IgD-negative memory B cell (primary cell): Measurements from ENCODE around the gene CELA2A. TPM values are rescaled to one million over a fixed set of nuclear protein-coding genes. Genes with fewer than 3 reads are reported as not detected.
"Not testable (repeated sequence)": the region's sequence is repeated elsewhere in the genome, so short reads cannot be mapped to it uniquely, and the experiment has no call there.

Experiments
- H3K27ac Mint-ChIP-seq, 3 donors: one replicate each; pipeline ENCODE4 v1.8.0; 2020 to 2022; ENCODE audit warnings: mild to moderate bottlenecking in 3 of 3, mixed read lengths in 3 of 3, moderate library complexity in 1 of 3
- H3K27me3 Mint-ChIP-seq: one replicate; pipeline ENCODE4 v1.8.0; 2021; ENCODE audit warnings: mixed read lengths
- H3K36me3 Mint-ChIP-seq: one replicate; pipeline ENCODE4 v1.8.0; 2020; ENCODE audit warnings: mild to moderate bottlenecking, mixed read lengths
- H3K4me1 Mint-ChIP-seq, 3 donors: one replicate each; pipeline ENCODE4 v1.8.0; 2020 to 2022; ENCODE audit warnings: mixed read lengths in 3 of 3, mild to moderate bottlenecking in 1 of 3
- H3K4me3 Mint-ChIP-seq, 4 donors: one replicate each; pipeline ENCODE4 v1.8.0; 2020 to 2022; ENCODE audit warnings: mild to moderate bottlenecking in 4 of 4, mixed read lengths in 4 of 4, moderate library complexity in 3 of 4
- H3K9me3 Mint-ChIP-seq, 3 donors: one replicate each; pipeline ENCODE4 v1.8.0; 2020 to 2021; ENCODE audit warnings: mixed read lengths in 3 of 3, mild to moderate bottlenecking in 1 of 3
- polyA plus RNA-seq: library from polyadenylated mRNA; unstranded; fragments of 300-500 nt; fragmentation: Illumina TruSeq; gene quantifications from one replicate; pipeline ENCODE4 v1.2.3, GENCODE V29; 2021

The CELA2A gene
- polyA plus RNA-seq, 1 donor from 2014 or later: not detected

GRCh38 chr1:15418806-15419515 is 37.6 kb upstream of the CELA2A start:
- Mint-ChIP-seq H3K9me3 (no peaks in the 10 kb centered on the region), H3K4me3 (no peak overlapping the region), H3K4me1 (peaks cover 31 to 34% (median 34%) of the 10 kb centered on the region in 3 donors), H3K27ac (peak overlapping the region in 1 of 3 donors; percentile 87), H3K27me3 (no peaks in the 10 kb centered on the region), H3K36me3 (peaks cover 3% of the 10 kb centered on the region)

DNA sequence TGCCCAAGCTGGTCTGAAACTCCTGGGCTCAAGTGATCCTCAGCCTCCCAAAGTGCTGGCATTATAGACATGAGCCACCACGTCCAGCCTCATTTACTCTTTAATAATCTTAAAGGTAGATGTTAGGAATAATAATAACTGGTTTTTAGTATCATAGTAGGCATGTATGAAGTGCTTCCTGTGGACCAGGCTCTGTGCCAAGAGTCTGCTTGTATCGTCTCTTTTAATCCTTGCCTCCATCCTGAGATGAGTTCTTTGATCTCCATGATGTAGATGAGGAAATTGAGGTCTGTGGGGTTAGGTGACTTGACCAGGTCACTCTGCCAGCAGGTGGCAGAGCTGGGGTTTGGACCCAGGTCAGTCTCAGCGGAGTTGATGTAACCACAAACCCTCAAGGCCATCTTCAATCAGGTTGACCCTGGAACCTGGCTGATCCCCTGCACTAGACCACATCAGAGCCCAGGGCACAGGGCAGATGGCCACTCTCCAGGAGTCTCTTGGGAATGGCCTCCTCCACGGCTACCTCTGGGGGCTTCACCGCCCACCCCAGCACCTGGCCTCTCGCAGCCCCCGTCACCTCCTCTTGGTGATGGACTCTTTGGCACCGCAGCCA is 35.6 kb upstream of the CELA2A start:
- peaks cover 18 to 21% (median 18%) of the 10 kb centered on the region in 3 donors for H3K4me1 Mint-ChIP-seq
- H3K27ac Mint-ChIP-seq: peak overlapping the region in 2 of 3 donors; percentile 63 to 95

GRCh38 chr1:15422871-15423270 is 33.7 kb upstream of the CELA2A start:
- H3K4me1 Mint-ChIP-seq: peaks cover 0 to 4% (median 2%) of the 10 kb centered on the region in 3 donors
- H3K36me3 Mint-ChIP-seq: peaks cover 5% of the 10 kb centered on the region
- H3K27ac Mint-ChIP-seq: peak overlapping the region in 1 of 3 donors; percentile 53
- no peaks in the 10 kb centered on the region for H3K27me3 Mint-ChIP-seq
- no peaks in the 10 kb centered on the region for H3K9me3 Mint-ChIP-seq
- no peak overlapping the region for H3K4me3 Mint-ChIP-seq

More for the DNA sequence above, 35.6 kb upstream of the CELA2A start:
- Mint-ChIP-seq H3K9me3 (no peaks in the 10 kb centered on the region), H3K36me3 (peaks cover 3% of the 10 kb centered on the region), H3K4me3 (peak overlapping the region in 1 of 4 donors; percentile 65), H3K27me3 (no peaks in the 10 kb centered on the region)

- Mint-ChIP-seq H3K27me3 (no peaks in the 10 kb centered on the region), H3K9me3 (no peaks in the 10 kb centered on the region), H3K36me3 (peaks cover 5% of the 10 kb centered on the region), H3K4me3 (peak overlapping the region in 1 of 4 donors; percentile 28), H3K27ac (peak overlapping the region in 1 of 3 donors; percentile 53), H3K4me1 (peaks cover 0 to 4% (median 1%) of the 10 kb centered on the region in 3 donors)
These were observed 33.0 kb upstream of the CELA2A start for GRCh38 chr1:15423355-15424077.

DNA sequence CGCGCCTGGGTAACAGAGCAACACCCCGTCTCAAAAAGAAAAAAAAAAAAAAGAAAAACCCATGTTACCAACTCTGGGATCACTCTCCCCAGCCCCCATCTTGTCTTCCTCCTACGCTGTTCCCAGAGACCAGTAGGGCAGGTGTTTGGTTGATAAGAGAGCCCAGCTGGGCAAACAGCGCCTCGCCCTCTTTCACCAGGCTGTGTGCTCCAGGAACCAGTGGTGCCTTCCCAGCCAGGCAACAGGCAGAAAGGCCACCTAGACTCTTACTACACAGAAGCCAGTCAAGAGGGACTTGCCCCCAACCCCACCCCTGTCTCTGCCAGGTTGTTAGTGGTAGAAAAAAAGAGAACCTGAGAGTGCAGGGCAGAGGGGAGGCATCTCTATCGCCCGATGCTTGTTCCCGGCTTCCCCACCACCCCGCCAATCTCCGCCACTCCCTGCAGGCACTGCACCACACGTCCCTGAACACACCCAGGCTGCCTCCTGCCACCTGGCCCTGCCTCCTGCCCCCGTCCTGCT is 32.3 kb upstream of the CELA2A start:
- Mint-ChIP-seq H3K9me3 (no peaks in the 10 kb centered on the region), H3K27me3 (no peaks in the 10 kb centered on the region), H3K36me3 (peaks cover 5% of the 10 kb centered on the region), H3K4me3 (no peak overlapping the region), H3K4me1 (peaks cover 0 to 4% (median 0%) of the 10 kb centered on the region in 3 donors), H3K27ac (peak overlapping the region in 2 of 3 donors; percentile 12 to 34)

GRCh38 chr1:15424981-15425380 is 31.6 kb upstream of the CELA2A start:
- Mint-ChIP-seq H3K9me3 (no peaks in the 10 kb centered on the region), H3K27me3 (no peaks in the 10 kb centered on the region), H3K4me1 (peaks cover 0 to 4% (median 0%) of the 10 kb centered on the region in 3 donors), H3K27ac (peak overlapping the region in 1 of 3 donors; percentile 32), H3K4me3 (no peak overlapping the region), H3K36me3 (peaks cover 5% of the 10 kb centered on the region)

DNA sequence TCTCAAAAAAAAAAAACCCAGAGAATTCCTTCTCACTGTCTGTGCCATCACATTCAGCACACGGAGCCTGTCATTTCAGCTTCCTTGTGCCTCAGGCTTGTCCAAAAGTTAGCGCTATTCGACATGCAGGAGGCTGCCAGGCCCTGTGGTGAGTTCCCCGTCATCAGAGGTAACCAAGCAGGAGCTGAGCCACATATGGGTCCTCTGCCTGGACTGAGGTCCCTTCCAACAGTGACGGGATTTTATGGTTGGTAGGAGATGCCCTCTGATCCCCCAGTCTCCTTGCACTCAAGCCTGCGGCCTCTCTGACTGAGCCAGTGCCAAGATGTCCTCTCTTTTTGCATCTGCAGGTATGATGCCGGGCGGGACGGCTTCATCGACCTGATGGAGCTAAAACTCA is 31.0 kb upstream of the CELA2A start:
- peaks cover 0 to 1% (median 0%) of the 10 kb centered on the region in 3 donors for H3K4me1 Mint-ChIP-seq
- peak overlapping the region in 1 of 3 donors; percentile 53 for H3K27ac Mint-ChIP-seq
- no peak overlapping the region for H3K4me3 Mint-ChIP-seq
- no peaks in the 10 kb centered on the region for H3K9me3 Mint-ChIP-seq
- peaks cover 2% of the 10 kb centered on the region for H3K36me3 Mint-ChIP-seq
- H3K27me3 Mint-ChIP-seq: no peaks in the 10 kb centered on the region

- Mint-ChIP-seq H3K4me1 (peaks cover 0 to 1% (median 0%) of the 10 kb centered on the region in 3 donors), H3K36me3 (peaks cover 2% of the 10 kb centered on the region), H3K9me3 (no peaks in the 10 kb centered on the region), H3K27me3 (no peaks in the 10 kb centered on the region), H3K4me3 (no peak overlapping the region), H3K27ac (peak overlapping the region in 2 of 3 donors; percentile 19 to 86)
These were observed 30.6 kb upstream of the CELA2A start for GRCh38 chr1:15425958-15426357.

DNA sequence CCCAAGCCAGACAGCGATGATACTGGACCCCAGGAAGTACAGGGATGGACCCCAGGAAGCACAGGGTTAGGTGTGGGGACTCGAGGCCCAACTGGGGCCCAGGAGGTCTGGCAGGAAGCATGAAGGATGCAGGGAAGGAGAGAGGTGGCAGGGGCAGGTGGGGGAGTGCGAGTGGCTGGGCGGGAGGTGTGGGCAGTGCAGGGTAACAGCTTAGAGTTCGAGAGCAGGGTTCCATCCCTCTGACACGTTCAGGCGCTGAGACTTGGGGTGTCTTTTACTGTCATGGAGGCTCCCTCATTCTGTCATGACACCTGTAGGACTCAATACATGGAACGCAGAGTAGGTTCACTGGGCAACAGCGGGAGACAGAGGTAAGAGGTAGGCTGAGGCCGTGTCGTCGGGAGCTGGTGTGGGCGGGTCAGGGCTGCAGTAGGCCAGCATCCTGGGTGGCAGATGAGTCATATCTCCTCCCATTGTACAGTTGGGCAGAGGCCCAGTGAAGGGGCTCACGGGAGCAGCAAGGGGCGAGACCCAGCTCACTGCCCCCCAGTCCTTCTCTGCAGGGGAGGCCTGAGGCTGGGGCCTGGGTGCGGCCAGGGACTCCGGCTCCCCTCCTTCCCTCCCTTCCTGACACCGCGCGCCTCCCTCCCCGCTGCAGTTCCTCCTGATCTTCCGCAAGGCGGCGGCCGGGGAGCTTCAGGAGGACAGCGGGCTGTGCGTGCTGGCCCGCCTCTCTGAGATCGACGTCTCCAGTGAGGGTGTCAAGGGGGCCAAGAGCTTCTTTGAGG is 29.8 kb upstream of the CELA2A start:
- H3K27me3 Mint-ChIP-seq: no peaks in the 10 kb centered on the region
- H3K9me3 Mint-ChIP-seq: no peaks in the 10 kb centered on the region
- H3K4me3 Mint-ChIP-seq: peak overlapping the region in 1 of 4 donors; percentile 56
- H3K4me1 Mint-ChIP-seq: peaks cover 0 to 1% (median 0%) of the 10 kb centered on the region in 3 donors
- peak overlapping the region in 2 of 3 donors; percentile 19 to 86 for H3K27ac Mint-ChIP-seq
- peaks cover 2% of the 10 kb centered on the region for H3K36me3 Mint-ChIP-seq

- Mint-ChIP-seq H3K4me1 (peaks cover 0 to 1% (median 0%) of the 10 kb centered on the region in 3 donors), H3K4me3 (no peak overlapping the region), H3K27me3 (no peaks in the 10 kb centered on the region), H3K36me3 (peaks cover 2% of the 10 kb centered on the region), H3K27ac (no peak overlapping the region), H3K9me3 (no peaks in the 10 kb centered on the region)
These were observed 29.3 kb upstream of the CELA2A start for GRCh38 chr1:15427280-15427666.

DNA sequence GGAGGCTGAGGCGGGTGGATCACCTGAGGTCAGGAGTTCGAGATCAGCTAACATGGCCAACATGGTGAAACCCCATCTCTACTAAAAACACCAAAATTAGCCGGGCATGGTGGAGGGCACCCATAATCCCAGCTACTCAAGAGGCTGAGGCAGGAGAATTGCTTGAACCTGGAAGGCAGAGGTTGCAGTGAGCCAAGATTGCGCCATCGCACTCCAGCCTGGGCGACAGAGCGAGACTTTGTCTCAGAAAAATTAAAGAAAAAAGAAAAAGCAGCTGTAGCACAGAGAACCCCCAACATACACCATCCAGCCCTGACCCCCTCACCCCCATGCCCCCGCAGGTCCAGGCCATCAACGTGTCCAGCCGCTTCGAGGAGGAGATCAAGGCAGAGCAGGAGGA is 28.3 kb upstream of the CELA2A start:
- H3K9me3 Mint-ChIP-seq: not testable (repeated sequence)
- H3K27ac Mint-ChIP-seq: peak overlapping the region in 2 of 3 donors; percentile 70 to 77

GRCh38 chr1:15428815-15429435 is 27.6 kb upstream of the CELA2A start:
- Mint-ChIP-seq H3K36me3 (peaks cover 2% of the 10 kb centered on the region), H3K27me3 (no peaks in the 10 kb centered on the region), H3K27ac (peak overlapping the region in 2 of 3 donors; percentile 70 to 82), H3K4me3 (no peak overlapping the region), H3K4me1 (peaks cover 0 to 1% (median 0%) of the 10 kb centered on the region in 3 donors), H3K9me3 (no peaks in the 10 kb centered on the region)

More for the DNA sequence above, 28.3 kb upstream of the CELA2A start:
- H3K4me3 Mint-ChIP-seq, H3K4me1 Mint-ChIP-seq, H3K27me3 Mint-ChIP-seq, H3K36me3 Mint-ChIP-seq: not testable (repeated sequence)

DNA sequence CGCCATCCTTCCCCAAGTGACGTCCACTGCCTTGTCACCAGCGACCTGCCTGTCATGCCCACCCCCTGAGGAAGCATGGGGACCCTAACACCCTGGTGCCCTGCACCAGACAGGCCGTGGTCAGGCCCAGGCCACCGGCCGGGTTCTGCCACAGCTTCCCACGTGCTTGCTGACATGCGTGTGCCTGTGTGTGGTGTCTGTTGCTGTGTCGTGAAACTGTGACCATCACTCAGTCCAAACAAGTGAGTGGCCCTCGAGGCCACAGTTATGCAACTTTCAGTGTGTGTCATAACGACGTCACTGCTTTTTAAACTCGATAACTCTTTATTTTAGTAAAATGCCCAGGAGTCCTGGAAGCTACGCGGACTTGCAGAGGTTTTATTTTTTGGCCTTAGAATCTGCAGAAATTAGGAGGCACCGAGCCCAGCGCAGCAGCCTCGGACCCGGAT is 26.8 kb upstream of the CELA2A start:
- peaks cover 0 to 1% (median 0%) of the 10 kb centered on the region in 3 donors for H3K4me1 Mint-ChIP-seq
- H3K36me3 Mint-ChIP-seq: peaks cover 2% of the 10 kb centered on the region
- H3K27ac Mint-ChIP-seq: peak overlapping the region in 1 of 3 donors; percentile 82
- no peaks in the 10 kb centered on the region for H3K9me3 Mint-ChIP-seq
- no peak overlapping the region for H3K4me3 Mint-ChIP-seq
- H3K27me3 Mint-ChIP-seq: no peaks in the 10 kb centered on the region
